Uterus (tissue), 2 donors: ENCODE data around the gene FBXW12.

Experiments
- POLR2A ChIP-seq, 2 donors: fragments of 450-650 bp; IDR thresholded peaks; one replicate each; pipeline ENCODE4 v1.6.1; 2016; ENCODE audit warnings: antibody characterized with exemption in 2 of 2, mild to moderate bottlenecking in 1 of 2, moderate library complexity in 1 of 2
- TF ChIP-seq, protein P1 (sequence below), 4 experiments: fragments of 200-600 bp in 2 of 4; fragments of 450-650 bp in 2 of 4; sonication (generic) in 2 of 4; IDR thresholded peaks; one replicate each; pipeline ENCODE4 v1.5.1; 2016 to 2019; ENCODE audit warnings: antibody characterized with exemption in 4 of 4, mild to moderate bottlenecking in 2 of 4, moderate library complexity in 1 of 4

DNA sequence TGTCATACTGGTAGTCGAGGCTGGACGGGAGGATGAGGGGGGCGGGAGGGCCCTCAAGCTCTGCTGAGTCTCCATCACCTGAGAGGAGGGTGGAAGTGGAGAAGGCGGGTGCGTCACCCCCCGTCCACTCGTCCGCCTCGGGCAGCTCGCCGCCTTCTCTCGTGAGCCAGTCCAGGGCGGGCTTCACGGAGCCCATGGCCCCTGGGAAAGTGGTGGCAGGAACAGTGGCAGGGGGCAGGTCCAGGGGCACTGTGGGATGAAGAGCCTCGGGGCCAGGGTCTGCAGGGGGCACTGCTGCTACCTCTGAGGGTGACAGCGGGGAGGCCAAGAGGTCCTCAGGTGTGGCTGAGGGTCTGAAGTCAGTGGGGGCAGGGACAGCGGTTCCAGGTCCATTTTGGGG lies 47.6 kb downstream of the FBXW12 start:
- TF ChIP-seq, protein P1, sequence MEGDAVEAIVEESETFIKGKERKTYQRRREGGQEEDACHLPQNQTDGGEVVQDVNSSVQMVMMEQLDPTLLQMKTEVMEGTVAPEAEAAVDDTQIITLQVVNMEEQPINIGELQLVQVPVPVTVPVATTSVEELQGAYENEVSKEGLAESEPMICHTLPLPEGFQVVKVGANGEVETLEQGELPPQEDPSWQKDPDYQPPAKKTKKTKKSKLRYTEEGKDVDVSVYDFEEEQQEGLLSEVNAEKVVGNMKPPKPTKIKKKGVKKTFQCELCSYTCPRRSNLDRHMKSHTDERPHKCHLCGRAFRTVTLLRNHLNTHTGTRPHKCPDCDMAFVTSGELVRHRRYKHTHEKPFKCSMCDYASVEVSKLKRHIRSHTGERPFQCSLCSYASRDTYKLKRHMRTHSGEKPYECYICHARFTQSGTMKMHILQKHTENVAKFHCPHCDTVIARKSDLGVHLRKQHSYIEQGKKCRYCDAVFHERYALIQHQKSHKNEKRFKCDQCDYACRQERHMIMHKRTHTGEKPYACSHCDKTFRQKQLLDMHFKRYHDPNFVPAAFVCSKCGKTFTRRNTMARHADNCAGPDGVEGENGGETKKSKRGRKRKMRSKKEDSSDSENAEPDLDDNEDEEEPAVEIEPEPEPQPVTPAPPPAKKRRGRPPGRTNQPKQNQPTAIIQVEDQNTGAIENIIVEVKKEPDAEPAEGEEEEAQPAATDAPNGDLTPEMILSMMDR (IDR thresholded peaks at IDR 0.05) = no peak
- TF ChIP-seq POLR2A (IDR thresholded peaks at IDR 0.05) = no peak
